Body of pancreas (tissue), 4 donors: ENCODE results near the gene SLC38A10. TPM values are rescaled to one million over a fixed set of nuclear protein-coding genes. Genes with fewer than 3 reads are reported as not detected.

Experiments used
- ATAC-seq: fragments of 150-250 bp; one replicate; pipeline ENCODE4 v1.9.1; 2016
- DNase-seq, 4 donors: peaks; one replicate each; pipeline ENCODE4 v3.0.0-alpha.2; 2019
- H3K27ac ChIP-seq, 4 donors: fragments of 200-600 bp; sonication (generic); 1 replicate in 3 of 4; 2 replicates in 1 of 4; pipeline versions ENCODE4 v1.5.1 to v1.6.1; 2016 to 2019; ENCODE audit warnings: mild to moderate bottlenecking in 1 of 4, mixed read lengths in 1 of 4, moderate library complexity in 1 of 4
- H3K27me3 ChIP-seq, 2 donors: fragments of 200-600 bp; sonication (generic); one replicate each; pipeline ENCODE4 v1.6.0; 2016; ENCODE audit warnings: mild to moderate bottlenecking in 1 of 2
- H3K36me3 ChIP-seq, 2 donors: fragments of 200-600 bp; sonication (generic); replicated peaks in 1 of 2; 2 replicates each; pipeline ENCODE4 v1.5.1; 2016; ENCODE audit warnings: low read depth in 2 of 2; ENCODE audit not compliant: insufficient read depth in 1 of 2
- H3K4me1 ChIP-seq: fragments of 200-600 bp; sonication (generic); one replicate; pipeline ENCODE4 v1.6.0; 2016
- H3K4me3 ChIP-seq, 2 donors: fragments of 200-600 bp; sonication (generic); 1 replicate in 1 of 2; 2 replicates in 1 of 2; pipeline ENCODE4 v1.5.1; 2016 to 2019
- H3K9me3 ChIP-seq, 3 donors: fragments of 200-600 bp; sonication (generic); 1 replicate in 2 of 3; 2 replicates in 1 of 3; pipeline ENCODE4 v1.5.1; 2016
- POLR2A ChIP-seq, 3 donors: fragments of 450-650 bp; IDR thresholded peaks; one replicate each; pipeline ENCODE4 v1.6.1; 2016; ENCODE audit warnings: antibody characterized with exemption in 3 of 3, mild to moderate bottlenecking in 2 of 3
- WGBS, 2 donors: methylation state at CpG; one replicate each; pipeline ENCODE4 v1.1.5; 2017; 5-methylcytosine and 5-hydroxymethylcytosine counted together
- intact Hi-C: fragments of 100-400 bp; cut with DNase I; formaldehyde crosslinking; loops from one replicate; pipeline ENCODE4 v1.15.1; 2023
- total RNA-seq, 2 donors: library from RNA; depleted of rRNA; stranded (reverse); fragments of >200 nt; gene quantifications; one replicate each; pipeline ENCODE4 v1.1.0, GENCODE V29; 2016
- TF ChIP-seq, protein P1 (sequence below), 7 experiments: fragments of 450-650 bp in 4 of 7; fragments of 200-600 bp in 3 of 7; sonication (generic) in 3 of 7; IDR thresholded peaks; one replicate each; pipeline ENCODE4 v1.5.1; 2016 to 2019; ENCODE audit warnings: antibody characterized with exemption in 7 of 7

SLC38A10 gene
- total RNA-seq, 2 donors from 2014 or later, result 102 to 203 TPM

DNA sequence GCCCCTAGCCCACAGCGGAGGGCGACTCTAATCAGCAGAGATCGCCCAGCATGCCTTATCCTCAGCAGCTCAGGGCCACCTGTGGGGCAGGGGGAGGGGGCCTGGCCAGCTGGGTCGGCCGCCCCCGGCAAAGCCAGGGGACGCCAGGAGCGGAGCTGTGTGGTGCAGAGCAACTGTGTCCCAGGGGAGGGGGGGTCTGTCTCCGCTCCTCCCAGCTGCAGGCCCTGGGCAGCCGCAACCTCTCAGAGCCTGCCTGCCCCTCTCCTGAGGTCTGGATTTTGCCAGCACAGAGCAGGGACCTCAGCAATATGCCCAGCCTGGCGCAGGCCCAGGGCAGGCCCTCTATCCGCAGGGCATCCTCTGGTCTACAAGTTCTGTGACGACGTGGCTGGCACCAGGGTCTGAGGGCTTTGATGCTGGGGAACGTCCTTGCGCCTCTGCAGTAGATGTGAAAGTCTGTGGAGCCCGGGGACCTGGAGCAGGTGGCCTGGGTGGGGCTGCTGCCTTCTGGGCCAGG lies 36.5 kb upstream of the SLC38A10 start:
- H3K27me3 ChIP-seq, result no peaks in the 10 kb centered on the region
- H3K27ac ChIP-seq, result no peak overlapping the region
- H3K4me1 ChIP-seq, result peaks cover 55% of the 10 kb centered on the region
- H3K9me3 ChIP-seq, result no peaks in the 10 kb centered on the region
- WGBS, 2 donors, result 80 to 86% methylated on average over 3 to 17 of the region's 17 CpGs
- intact Hi-C loops, result no loop called here
- TF ChIP-seq, protein P1, sequence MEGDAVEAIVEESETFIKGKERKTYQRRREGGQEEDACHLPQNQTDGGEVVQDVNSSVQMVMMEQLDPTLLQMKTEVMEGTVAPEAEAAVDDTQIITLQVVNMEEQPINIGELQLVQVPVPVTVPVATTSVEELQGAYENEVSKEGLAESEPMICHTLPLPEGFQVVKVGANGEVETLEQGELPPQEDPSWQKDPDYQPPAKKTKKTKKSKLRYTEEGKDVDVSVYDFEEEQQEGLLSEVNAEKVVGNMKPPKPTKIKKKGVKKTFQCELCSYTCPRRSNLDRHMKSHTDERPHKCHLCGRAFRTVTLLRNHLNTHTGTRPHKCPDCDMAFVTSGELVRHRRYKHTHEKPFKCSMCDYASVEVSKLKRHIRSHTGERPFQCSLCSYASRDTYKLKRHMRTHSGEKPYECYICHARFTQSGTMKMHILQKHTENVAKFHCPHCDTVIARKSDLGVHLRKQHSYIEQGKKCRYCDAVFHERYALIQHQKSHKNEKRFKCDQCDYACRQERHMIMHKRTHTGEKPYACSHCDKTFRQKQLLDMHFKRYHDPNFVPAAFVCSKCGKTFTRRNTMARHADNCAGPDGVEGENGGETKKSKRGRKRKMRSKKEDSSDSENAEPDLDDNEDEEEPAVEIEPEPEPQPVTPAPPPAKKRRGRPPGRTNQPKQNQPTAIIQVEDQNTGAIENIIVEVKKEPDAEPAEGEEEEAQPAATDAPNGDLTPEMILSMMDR (IDR thresholded peaks at IDR 0.05), result no peak
- no peak for TF ChIP-seq POLR2A (IDR thresholded peaks at IDR 0.05)
- H3K36me3 ChIP-seq, result no peaks in the 10 kb centered on the region
- H3K4me3 ChIP-seq, result no peak overlapping the region
- DNase-seq (no peak), ATAC-seq (no peak)

DNA sequence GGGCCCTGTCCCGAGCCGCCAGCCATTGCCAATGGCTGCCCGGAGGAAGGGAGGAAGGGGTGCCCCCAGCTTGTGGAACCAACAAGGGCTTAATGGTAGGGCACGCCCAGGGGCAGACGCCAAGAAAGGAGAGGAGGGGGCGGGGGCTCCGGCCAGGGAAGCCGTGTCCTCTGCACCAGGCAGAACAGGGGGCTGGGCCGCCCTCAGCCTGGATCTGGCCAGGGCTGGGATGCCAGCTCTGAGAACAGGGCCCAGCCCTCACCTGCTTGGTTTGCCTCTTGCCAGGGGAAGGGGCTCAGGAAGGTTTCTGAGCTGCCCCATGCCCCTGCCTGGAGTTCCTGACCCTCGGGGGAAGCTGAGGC lies 35.8 kb upstream of the SLC38A10 start:
- H3K27ac ChIP-seq, result no peak overlapping the region
- TF ChIP-seq, protein P1 (IDR thresholded peaks at IDR 0.05), result no peak
- no peak for TF ChIP-seq POLR2A (IDR thresholded peaks at IDR 0.05)
- H3K27me3 ChIP-seq, result no peaks in the 10 kb centered on the region
- WGBS, 2 donors, result 86 to 93% methylated on average over 2 to 8 of the region's 10 CpGs
- intact Hi-C loops, result no loop called here
- H3K36me3 ChIP-seq, result no peaks in the 10 kb centered on the region
- peaks cover 50% of the 10 kb centered on the region for H3K4me1 ChIP-seq
- H3K9me3 ChIP-seq, result no peaks in the 10 kb centered on the region
- ATAC-seq (no peak), DNase-seq (no peak)
- no peak overlapping the region for H3K4me3 ChIP-seq

DNA sequence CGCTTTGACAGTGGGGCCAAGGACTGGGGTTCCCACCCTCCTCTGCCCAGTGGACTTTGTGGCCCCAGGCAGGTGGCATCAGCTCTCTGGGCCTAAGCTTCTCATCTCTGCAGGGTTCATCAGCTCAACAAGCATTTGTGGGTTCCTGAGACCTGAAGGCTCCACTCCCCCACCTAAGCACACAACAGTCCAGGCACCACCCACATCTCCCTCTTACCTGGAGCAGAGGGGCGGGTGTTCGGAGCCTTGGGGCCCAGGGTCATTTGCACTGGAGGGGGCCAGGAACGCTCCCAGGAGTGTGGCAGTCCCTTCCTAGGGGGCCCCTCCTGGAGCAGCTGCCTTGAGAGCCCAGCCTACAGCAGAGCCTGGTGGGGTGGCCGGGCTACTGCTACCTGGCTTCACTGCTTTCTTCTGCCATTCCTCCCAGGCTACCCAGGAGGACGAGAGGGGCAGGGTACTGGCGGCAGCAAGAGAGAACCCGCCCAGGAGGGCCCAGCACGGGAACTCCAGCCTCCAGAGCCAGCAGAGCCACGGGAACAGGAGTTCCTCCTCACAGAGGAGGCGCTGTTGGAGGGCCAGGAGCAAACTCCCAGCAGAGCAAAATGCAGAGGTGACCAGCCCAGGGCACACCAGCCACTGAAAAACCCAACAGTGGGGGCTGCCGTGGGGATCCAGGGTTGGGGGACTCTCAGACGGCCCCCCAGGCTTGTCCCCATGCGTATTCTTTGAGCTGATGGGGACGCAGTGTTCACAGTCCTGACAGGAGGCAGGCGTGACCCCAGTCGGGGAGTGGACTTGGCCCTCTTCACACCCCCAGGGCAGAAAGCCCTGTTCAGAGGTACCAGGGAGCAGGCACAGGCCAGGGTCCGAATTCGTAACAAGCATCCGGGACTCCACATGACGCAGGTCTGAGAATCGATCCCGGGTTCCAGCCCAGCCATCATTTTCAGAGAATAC lies 35.1 kb upstream of the SLC38A10 start:
- Histone ChIP-seq H3K4me1 (peaks cover 44% of the 10 kb centered on the region), H3K27me3 (no peaks in the 10 kb centered on the region), H3K4me3 (no peak overlapping the region), H3K27ac (peak overlapping the region; percentile 42 to 65 (median 58)), H3K9me3 (no peaks in the 10 kb centered on the region), H3K36me3 (no peaks in the 10 kb centered on the region)
- 77 to 94% methylated on average over 9 to 23 of the region's 23 CpGs for WGBS, 2 donors
- DNase-seq, result no peak
- ATAC-seq, result peak; percentile 3
- intact Hi-C loops, result no loop called here
- no peak for TF ChIP-seq POLR2A (IDR thresholded peaks at IDR 0.05)
- TF ChIP-seq, protein P1 (IDR thresholded peaks at IDR 0.05), result no peak

DNA sequence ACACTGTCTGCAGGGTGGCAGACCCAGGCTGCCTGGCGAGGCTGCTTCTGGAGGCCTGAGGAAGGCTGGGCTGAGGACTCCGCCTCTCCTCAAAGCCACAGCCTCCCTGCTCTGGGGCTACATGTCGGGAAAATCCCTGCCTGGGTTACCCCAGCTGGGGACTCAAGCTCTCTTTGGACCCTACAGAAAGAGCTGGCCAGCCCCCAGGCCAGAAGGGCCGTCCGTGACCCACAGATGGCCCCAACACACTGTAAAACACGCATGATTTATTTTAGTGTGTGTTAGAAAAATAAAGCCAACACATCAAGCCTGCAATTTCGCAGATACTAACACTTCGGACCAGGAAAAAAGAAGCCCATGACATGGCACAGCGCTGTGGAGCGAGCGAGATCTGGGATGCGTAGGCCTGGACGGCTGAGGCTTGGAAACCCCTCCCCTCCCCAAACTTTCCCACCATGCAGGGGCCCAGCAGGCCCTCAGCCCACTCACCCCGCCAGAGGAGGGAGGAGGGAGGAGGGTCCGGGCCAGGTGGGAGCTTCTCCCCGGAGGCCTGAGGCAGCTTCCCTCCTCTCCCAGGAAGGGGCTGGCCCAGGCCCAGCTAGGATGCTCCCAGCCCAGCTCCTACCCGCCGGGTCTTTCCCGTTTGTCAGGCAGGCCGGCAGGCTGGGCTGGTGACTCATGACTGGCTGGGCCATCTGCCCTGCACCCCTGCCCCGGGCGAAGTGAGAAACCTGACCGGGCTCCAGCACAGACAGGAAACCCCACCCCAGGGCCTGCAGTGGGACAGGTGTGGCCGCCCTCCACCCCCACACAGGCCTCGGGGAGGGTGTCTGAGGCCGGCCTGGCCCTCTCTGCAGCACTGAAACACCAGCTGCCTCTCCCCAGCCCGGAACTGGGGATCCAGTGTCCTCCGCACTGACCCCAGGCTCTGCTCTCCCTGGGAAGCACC lies 34.1 kb upstream of the SLC38A10 start:
- intact Hi-C loops, result no loop called here
- Histone ChIP-seq H3K36me3 (no peaks in the 10 kb centered on the region), H3K27me3 (no peaks in the 10 kb centered on the region), H3K9me3 (no peaks in the 10 kb centered on the region), H3K27ac (peak overlapping the region; percentile 42 to 65 (median 58)), H3K4me1 (peaks cover 34% of the 10 kb centered on the region), H3K4me3 (no peak overlapping the region)
- peak; percentile 60 to 91 (median 79) for DNase-seq
- TF ChIP-seq, protein P1 (IDR thresholded peaks at IDR 0.05), result no peak
- peak in 1 of 3 donors; percentile 16 for TF ChIP-seq POLR2A (IDR thresholded peaks at IDR 0.05)
- ATAC-seq, result peak; percentile 66
- 57 to 77% methylated on average over 10 to 27 of the region's 28 CpGs for WGBS, 2 donors
